B cell (primary cell): ENCODE measurements around the gene NRAP. TPM values are rescaled to one million over a fixed set of nuclear protein-coding genes. Genes with fewer than 3 reads are reported as not detected.

ENCODE experiments used
- ATAC-seq: fragments of 200-7000 bp; cut with Tn5 transposase; one replicate; pipeline ENCODE4 v1.10.0; 2021; ENCODE audit warnings: low read depth, mild to moderate bottlenecking, moderate number of reproducible peaks, moderate library complexity
- CTCF ChIA-PET: fragments of 350-600 bp; sonication (Branson Sonifier 250); formaldehyde crosslinking; loops from one replicate; lab custom pipeline; 2021; ENCODE audit warnings: antibody characterized with exemption, inconsistent platforms; lab: Charles Lee
- POLR2A ChIA-PET: fragments of 350-600 bp; sonication (Branson Sonifier 250); formaldehyde crosslinking; loops from one replicate; lab custom pipeline; 2021; ENCODE audit warnings: antibody characterized with exemption; lab: Charles Lee
- DNase-seq: peaks from one replicate; pipeline ENCODE4 v3.0.0; 2013
- H2AFZ ChIP-seq: 2 replicates; pipeline ENCODE4 v1.6.1; 2012; ENCODE audit warnings: mild to moderate bottlenecking, low read depth, low read length; ENCODE audit not compliant: insufficient read depth, poor library complexity, severe bottlenecking
- H3K27ac ChIP-seq, 2 donors: 1 replicate in 1 of 2; 2 replicates in 1 of 2; pipeline ENCODE4 v1.5.1; 2012 to 2013; ENCODE audit warnings: low read length in 2 of 2, mild to moderate bottlenecking in 2 of 2, moderate library complexity in 1 of 2
- H3K27me3 ChIP-seq, 4 experiments: fragments of 200-600 bp in 1 of 4; sonication (generic) in 1 of 4; replicated peaks in 1 of 4; 1 replicate in 2 of 4; 2 replicates in 2 of 4; pipeline versions ENCODE4 v1.6.1 to v1.7.0; 2013 to 2016; ENCODE audit warnings: low read length in 3 of 4, mild to moderate bottlenecking in 2 of 4, mixed read lengths in 1 of 4, moderate library complexity in 1 of 4; ENCODE audit not compliant: insufficient read depth in 4 of 4, control insufficient read depth in 3 of 4; ENCODE audit errors: control extremely low read depth in 1 of 4
- H3K36me3 ChIP-seq, 2 experiments: replicated peaks in 1 of 2; 1 replicate in 1 of 2; 2 replicates in 1 of 2; pipeline versions ENCODE4 v1.6.1 to v1.7.1; 2013; ENCODE audit warnings: low read length in 1 of 2; ENCODE audit not compliant: insufficient read depth in 2 of 2, control insufficient read depth in 1 of 2; ENCODE audit errors: control extremely low read depth in 1 of 2, extremely low read depth in 1 of 2
- H3K4me1 ChIP-seq, 2 donors: fragments of 200-600 bp in 1 of 2; sonication (generic) in 1 of 2; 1 replicate in 1 of 2; 2 replicates in 1 of 2; pipeline versions ENCODE4 v1.5.1 to v1.6.1; 2013 to 2017; ENCODE audit warnings: low read length in 2 of 2; ENCODE audit not compliant: control insufficient read depth in 2 of 2, insufficient read depth in 2 of 2
- H3K4me2 ChIP-seq: replicated peaks from 2 replicates; pipeline ENCODE3; 2012; ENCODE audit warnings: mild to moderate bottlenecking, low read depth, low read length; ENCODE audit not compliant: poor library complexity, severe bottlenecking
- H3K4me3 ChIP-seq, 5 experiments: fragments of 200-600 bp in 1 of 5; sonication (generic) in 1 of 5; 1 replicate in 3 of 5; 2 replicates in 2 of 5; pipeline versions ENCODE4 v1.5.1 to v1.7.0; 2011 to 2016; ENCODE audit warnings: low read length in 4 of 5, mild to moderate bottlenecking in 4 of 5, low read depth in 2 of 5, control low read depth in 1 of 5, moderate library complexity in 1 of 5; ENCODE audit not compliant: insufficient read depth in 1 of 5; ENCODE audit errors: control extremely low read depth in 1 of 5, extremely low read depth in 1 of 5
- H3K79me2 ChIP-seq: fragments of 200-600 bp; sonication (generic); one replicate; pipeline ENCODE4 v1.6.0; 2016; ENCODE audit warnings: low read length; ENCODE audit not compliant: control insufficient read depth, insufficient read depth
- H3K9ac ChIP-seq: fragments of 200-600 bp; sonication (generic); 2 replicates; pipeline ENCODE4 v1.6.1; 2017; ENCODE audit warnings: mild to moderate bottlenecking, low read length, moderate library complexity
- H3K9me3 ChIP-seq, 3 donors: one replicate each; pipeline versions ENCODE4 v1.6.1 to v1.7.1; 2013; ENCODE audit warnings: low read length in 2 of 3; ENCODE audit not compliant: control insufficient read depth in 2 of 3, insufficient read depth in 1 of 3; ENCODE audit errors: control extremely low read depth in 1 of 3
- H4K20me1 ChIP-seq: 2 replicates; pipeline ENCODE4 v1.6.0; 2012; ENCODE audit warnings: mild to moderate bottlenecking, low read length; ENCODE audit not compliant: insufficient read depth, control insufficient read depth, poor library complexity, severe bottlenecking
- H3K27ac Mint-ChIP-seq: one replicate; pipeline ENCODE4 v1.8.0; 2021; ENCODE audit warnings: mixed read lengths
- H3K27me3 Mint-ChIP-seq: one replicate; pipeline ENCODE4 v1.8.0; 2021; ENCODE audit warnings: mixed read lengths
- H3K4me1 Mint-ChIP-seq: one replicate; pipeline ENCODE4 v1.8.0; 2021; ENCODE audit warnings: mixed read lengths
- H3K4me3 Mint-ChIP-seq: one replicate; pipeline ENCODE4 v1.8.0; 2021; ENCODE audit warnings: mixed read lengths
- H3K9me3 Mint-ChIP-seq: one replicate; pipeline ENCODE4 v1.8.0; 2022; ENCODE audit warnings: mixed read lengths; ENCODE audit not compliant: insufficient read depth
- CTCF ChIP-seq: fragments of 200-600 bp; IDR thresholded peaks from one replicate; pipeline ENCODE4 v1.8.0; 2022; ENCODE audit warnings: antibody characterized with exemption, mild to moderate bottlenecking
- EZH2 ChIP-seq: IDR thresholded peaks from 2 replicates; pipeline ENCODE4 v1.6.1; 2012; ENCODE audit warnings: borderline replicate concordance, low read depth, mild to moderate bottlenecking, moderate library complexity, low read length; ENCODE audit not compliant: insufficient read depth, poor library complexity, severe bottlenecking
- WGBS: methylation state at CpG from one replicate; pipeline ENCODE4 v1.1.5; 2013; ENCODE audit warnings: missing lambda C conversion rate; ENCODE audit not compliant: insufficient coverage; 5-methylcytosine and 5-hydroxymethylcytosine counted together
- intact Hi-C: fragments of 100-400 bp; cut with micrococcal nuclease; formaldehyde crosslinking; loops from one replicate; pipeline ENCODE4 v1.10.0; 2022
- polyA plus RNA-seq: library from polyadenylated mRNA; depleted of rRNA; stranded (reverse); fragments of >200 nt; gene quantifications from 2 replicates; pipeline ENCODE4 v1.2.3, GENCODE V29; 2012
- total RNA-seq, 2 donors: library from RNA; stranded (reverse); fragments of 120-200 nt in 1 of 2; gene quantifications; 1 replicate in 1 of 2; 2 replicates in 1 of 2; pipeline versions ENCODE4 v1.2.3 to v1.2.4, GENCODE V29; 2013 to 2022

NRAP gene
- total and polyA plus RNA-seq, 2 donors (not counting 1 experiment from before 2014, with no cell fraction given): not detected

- no peaks in the 10 kb centered on the region for H3K9me3 ChIP-seq
- Mint-ChIP-seq H3K27me3 (peaks cover 5% of the 10 kb centered on the region), H3K4me1 (no peaks in the 10 kb centered on the region), H3K4me3 (no peak overlapping the region), H3K9me3 (no peaks in the 10 kb centered on the region), H3K27ac (no peak overlapping the region)
- peaks cover 0 to 2% (median 0%) of the 10 kb centered on the region in 4 experiments for H3K27me3 ChIP-seq
- intact Hi-C loops: no loop called here
- no peak for DNase-seq
- no peak overlapping the region for H3K4me3 ChIP-seq
- no peaks in the 10 kb centered on the region for H3K36me3 ChIP-seq
- TF ChIP-seq CTCF: no peak
- TF ChIP-seq EZH2: no peak
- POLR2A ChIA-PET: no interaction called here
- H3K9ac ChIP-seq: no peak overlapping the region
- no peak overlapping the region for H2AFZ ChIP-seq
- H3K4me1 ChIP-seq: no peaks in the 10 kb centered on the region
- CTCF ChIA-PET: interaction anchor here (0.9 kb wide), 1 partner anchor 18 kb away, joined by 3 read pairs; no protein-coding TSS in a partner anchor
- no peak overlapping the region for H3K4me2 ChIP-seq
- H4K20me1 ChIP-seq: no peaks in the 10 kb centered on the region
- H3K79me2 ChIP-seq: no peaks in the 10 kb centered on the region
- WGBS: 100% methylated on average over 1 of the region's 1 CpG
- H3K27ac ChIP-seq: no peak overlapping the region
- no peak for ATAC-seq
Measured at GRCh38 chr10:113544392-113544791, 119.4 kb downstream of the NRAP start.

- no peak overlapping the region for H3K27ac ChIP-seq
- Mint-ChIP-seq H3K27me3 (peaks cover 8% of the 10 kb centered on the region), H3K9me3 (no peaks in the 10 kb centered on the region), H3K4me1 (no peaks in the 10 kb centered on the region), H3K4me3 (no peak overlapping the region), H3K27ac (no peak overlapping the region)
- no peak for DNase-seq
- H3K4me1 ChIP-seq: no peaks in the 10 kb centered on the region
- ChIA-PET POLR2A (no interaction called here), CTCF (no interaction called here)
- no peaks in the 10 kb centered on the region for H3K9me3 ChIP-seq
- H4K20me1 ChIP-seq: no peaks in the 10 kb centered on the region
- ATAC-seq: no peak
- H3K4me2 ChIP-seq: no peak overlapping the region
- 100% methylated on average over 1 of the region's 5 CpGs for WGBS
- no peak overlapping the region for H3K4me3 ChIP-seq
- no peaks in the 10 kb centered on the region for H3K36me3 ChIP-seq
- no peak for TF ChIP-seq EZH2
- TF ChIP-seq CTCF: no peak
- H3K27me3 ChIP-seq: peaks cover 0 to 2% (median 0%) of the 10 kb centered on the region in 4 experiments
- intact Hi-C loops: no loop called here
- no peaks in the 10 kb centered on the region for H3K79me2 ChIP-seq
- H2AFZ ChIP-seq: no peak overlapping the region
- H3K9ac ChIP-seq: no peak overlapping the region
Measured at GRCh38 chr10:113543107-113543955, 120.5 kb downstream of the NRAP start.
